HL-60 (cell line): ENCODE data around the gene FBH1.

Experiments used
- DNase-seq, 2 experiments: peaks; one replicate each; pipeline ENCODE4 v3.0.0-alpha.2; 2010 to 2020; ENCODE audit warnings: low read depth in 1 of 2, low spot score in 1 of 2
- H3K27ac ChIP-seq: fragments of 250-450 bp; sonication (Bioruptor Pico); replicated peaks from 2 replicates; pipeline ENCODE4 v1.5.1; 2020; ENCODE audit warnings: mild to moderate bottlenecking, moderate library complexity
- H3K27me3 ChIP-seq: fragments of 250-450 bp; sonication (Bioruptor Pico); 2 replicates; pipeline ENCODE4 v1.5.1; 2021; ENCODE audit warnings: mild to moderate bottlenecking, moderate library complexity; ENCODE audit not compliant: insufficient read depth, poor library complexity, severe bottlenecking
- H3K4me3 ChIP-seq: replicated peaks from 2 replicates; pipeline ENCODE4 v1.5.1; 2011; ENCODE audit warnings: mild to moderate bottlenecking, control low read depth, low read length; ENCODE audit not compliant: insufficient read depth
- CTCF ChIP-seq: IDR thresholded peaks from one replicate; pipeline ENCODE4 v1.5.1; 2011; ENCODE audit warnings: low read length, control low read depth, inconsistent platforms; ENCODE audit not compliant: insufficient read depth
- GABPA ChIP-seq: IDR thresholded peaks from 2 replicates; pipeline ENCODE4 v1.6.1; 2012; ENCODE audit warnings: low read depth
- POLR2AphosphoS5 ChIP-seq: IDR thresholded peaks from 2 replicates; pipeline ENCODE4 v1.6.1; 2012; ENCODE audit warnings: low read depth
- REST ChIP-seq: IDR thresholded peaks from 2 replicates; pipeline ENCODE4 v1.6.1; 2012; ENCODE audit warnings: low read depth; ENCODE audit not compliant: insufficient replicate concordance
- SPI1 ChIP-seq: IDR thresholded peaks from 2 replicates; pipeline ENCODE4 v1.6.1; 2012; ENCODE audit warnings: low read depth, mild to moderate bottlenecking, borderline replicate concordance

The FBH1 gene

GRCh38 chr10:5898163-5898562 lies 8.1 kb downstream of the FBH1 start:
- Histone ChIP-seq H3K27me3 (no peaks in the 10 kb centered on the region), H3K4me3 (no peak overlapping the region), H3K27ac (no peak overlapping the region)
- TF ChIP-seq POLR2AphosphoS5 (no peak), SPI1 (no peak), REST (no peak)
- no peak for DNase-seq

- Histone ChIP-seq H3K4me3 (no peak overlapping the region), H3K27me3 (no peaks in the 10 kb centered on the region), H3K27ac (no peak overlapping the region)
- no peak for TF ChIP-seq REST
- TF ChIP-seq CTCF = no peak
- TF ChIP-seq GABPA = no peak
- no peak for DNase-seq
Measured at GRCh38 chr10:5900247-5900646, 10.2 kb downstream of the FBH1 start.

GRCh38 chr10:5902511-5903274 lies 12.7 kb downstream of the FBH1 start:
- no peak overlapping the region for H3K27ac ChIP-seq
- H3K4me3 ChIP-seq = no peak overlapping the region
- no peak for DNase-seq
- H3K27me3 ChIP-seq = no peaks in the 10 kb centered on the region
- TF ChIP-seq REST = no peak

- DNase-seq = no peak
- H3K27ac ChIP-seq = no peak overlapping the region
- H3K27me3 ChIP-seq = no peaks in the 10 kb centered on the region
- H3K4me3 ChIP-seq = no peak overlapping the region
- TF ChIP-seq GABPA (no peak), REST (no peak), POLR2AphosphoS5 (no peak), SPI1 (no peak), CTCF (no peak)
Measured at GRCh38 chr10:5903563-5903962, 13.5 kb downstream of the FBH1 start.
